GM23248 (cell line): Measurements from ENCODE around the gene ANKRD6.

Source experiments
- EZH2 ChIP-seq: fragments of 200-600 bp; sonication (generic); IDR thresholded peaks from 2 replicates; pipeline ENCODE4 v1.6.1; 2018; ENCODE audit warnings: antibody characterized with exemption, mild to moderate bottlenecking; ENCODE audit not compliant: insufficient read depth, poor library complexity, severe bottlenecking
- EZH2phosphoT487 ChIP-seq: fragments of 200-600 bp; sonication (generic); IDR thresholded peaks from 2 replicates; pipeline ENCODE4 v1.6.1; 2018; ENCODE audit warnings: antibody characterized with exemption, moderate library complexity, mild to moderate bottlenecking, low read depth; ENCODE audit not compliant: insufficient read depth

DNA sequence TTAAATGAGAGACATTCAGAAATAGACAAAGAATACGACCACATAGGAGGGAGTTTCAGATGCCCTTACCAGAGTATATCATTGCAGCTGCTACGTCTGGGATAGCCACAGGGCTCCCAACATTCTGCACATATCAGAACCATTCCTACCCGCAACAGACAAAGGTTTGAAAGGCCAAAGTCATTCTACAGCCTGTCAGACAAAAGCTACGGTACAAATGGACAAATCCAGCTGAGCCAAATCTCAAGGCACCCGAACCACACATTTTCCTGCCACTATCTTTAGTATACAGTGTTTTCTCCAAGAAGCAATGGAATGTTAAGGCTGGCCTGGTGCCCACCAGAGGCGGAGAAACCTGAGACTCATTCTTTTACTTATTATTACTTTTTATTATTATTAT lies 236.1 kb downstream of the ANKRD6 start:
- no peak for TF ChIP-seq EZH2
- TF ChIP-seq EZH2phosphoT487, result no peak
